Measurements from ENCODE around the gene HIF1A. TPM values are rescaled to one million over a fixed set of nuclear protein-coding genes. Genes with fewer than 3 reads are reported as not detected.
A peak's percentile ranks its signal among the peaks of the same experiment; 100 is the strongest.

HIF1A gene
- total and polyA plus RNA-seq, 10 of the 15 experiments (the other 5 are each of a cell fraction or from before 2014, with no cell fraction given), result 18.3 to 97.0 (median 75.3) TPM

GRCh38 chr14:61694830-61695694, at the start of gene HIF1A (continued):
- TF ChIP-seq ZBTB40 (IDR thresholded peaks at IDR 0.05; ENCODE audit: borderline replicate concordance) (0 out of 2 replicates have a peak, but pooled peaks have one; percentile 16), CHD1 (IDR thresholded peaks at IDR 0.05; ENCODE audit: low read depth, low read length) (no peak), EP300 (IDR thresholded peaks at IDR 0.05; ENCODE audit: borderline replicate concordance in 1 of 2, control insufficient read depth in 1 of 2, low read depth in 2 of 2, low read length in 2 of 2) (no peak), RELB (IDR thresholded peaks at IDR 0.05; ENCODE audit: low read depth) (peak; percentile 54), TAF1 (IDR thresholded peaks at IDR 0.05; ENCODE audit: borderline replicate concordance, low read depth, low read length) (peak; percentile 95), ATF7 (IDR thresholded peaks at IDR 0.05; ENCODE audit: low read depth) (0 out of 2 replicates have a peak, but pooled peaks have one; percentile 17), MTA3 (IDR thresholded peaks at IDR 0.05; ENCODE audit: borderline replicate concordance, low read length) (no peak), CREB1 (IDR thresholded peaks at IDR 0.05; ENCODE audit: low read depth) (peak; percentile 62; the same call in 1 of the 2 replicates), GABPA (IDR thresholded peaks at IDR 0.05; ENCODE audit: low read depth) (no peak), MYC (IDR thresholded peaks at IDR 0.05; ENCODE audit: insufficient read depth, insufficient read length, insufficient replicate concordance, low read length, severe bottlenecking) (peak; percentile 55), RAD51 (IDR thresholded peaks at IDR 0.05) (peak; percentile 96), CBFB (IDR thresholded peaks at IDR 0.05; ENCODE audit: low read depth) (no peak; the same call in 1 of the 2 replicates), DPF2 (IDR thresholded peaks at IDR 0.05) (0 out of 2 replicates have a peak, but pooled peaks have one; percentile 13), EGR1 (IDR thresholded peaks at IDR 0.05; ENCODE audit: borderline replicate concordance in 1 of 2, low read depth in 2 of 2, low read length in 2 of 2) (peak in 1 of 2 experiments; percentile 61; a peak in 2 of 3 replicates), GATAD2B (conservative IDR thresholded peaks at IDR 0.05; ENCODE audit: low read depth) (no peak), SMAD1 (IDR thresholded peaks at IDR 0.05; ENCODE audit: low read depth, partially characterized antibody) (no peak), ZBTB4 (CRISPR knock-in tag; IDR thresholded peaks at IDR 0.05) (no peak), KDM1A (IDR thresholded peaks at IDR 0.05; ENCODE audit: borderline replicate concordance) (no peak), STAT1 (conservative IDR thresholded peaks at IDR 0.05) (no peak)

All from GM12878 (cell line).